H9 (cell line): ENCODE results near the gene IL5RA. TPM values are rescaled to one million over a fixed set of nuclear protein-coding genes. Genes with fewer than 3 reads are reported as not detected.

ENCODE experiments used
- DNase-seq: peaks from one replicate; pipeline ENCODE4 v3.0.0-alpha.2; 2017
- H2AFZ ChIP-seq: one replicate; pipeline ENCODE4 v1.6.1; 2013; ENCODE audit warnings: mild to moderate bottlenecking, low read length, control low read depth, moderate library complexity
- H2AK5ac ChIP-seq: 2 replicates; pipeline ENCODE4 v1.6.1; 2013; ENCODE audit warnings: low read length, control low read depth, mixed read lengths; ENCODE audit not compliant: insufficient read length
- H2BK120ac ChIP-seq: one replicate; pipeline ENCODE4 v1.6.1; 2013; ENCODE audit warnings: low read depth, mild to moderate bottlenecking, low read length, control low read depth, inconsistent platforms; ENCODE audit not compliant: poor library complexity, severe bottlenecking
- H2BK12ac ChIP-seq: 2 replicates; pipeline ENCODE4 v1.6.1; 2013; ENCODE audit warnings: low read length, control low read depth, mixed read lengths, low read depth; ENCODE audit not compliant: insufficient read length
- H2BK15ac ChIP-seq: 2 replicates; pipeline ENCODE4 v1.6.1; 2013; ENCODE audit warnings: low read depth, low read length, control low read depth
- H2BK20ac ChIP-seq: one replicate; pipeline ENCODE4 v1.6.1; 2013; ENCODE audit warnings: low read depth, mild to moderate bottlenecking, low read length, control low read depth, inconsistent platforms; ENCODE audit not compliant: poor library complexity, severe bottlenecking
- H2BK5ac ChIP-seq: 2 replicates; pipeline ENCODE4 v1.6.1; 2013; ENCODE audit warnings: low read length, control low read depth, mixed read lengths; ENCODE audit not compliant: insufficient read length
- H3K14ac ChIP-seq: 2 replicates; pipeline ENCODE4 v1.6.1; 2013; ENCODE audit warnings: low read length, control low read depth; ENCODE audit not compliant: insufficient read depth
- H3K18ac ChIP-seq: 2 replicates; pipeline ENCODE4 v1.6.1; 2013; ENCODE audit warnings: low read depth, mild to moderate bottlenecking, mixed read lengths, low read length, control low read depth; ENCODE audit not compliant: insufficient read length
- H3K23ac ChIP-seq: 2 replicates; pipeline ENCODE4 v1.6.1; 2013; ENCODE audit warnings: low read length, control low read depth, mixed read lengths, low read depth; ENCODE audit not compliant: insufficient read length
- H3K23me2 ChIP-seq: 2 replicates; pipeline ENCODE4 v1.6.1; 2013; ENCODE audit warnings: low read depth, mild to moderate bottlenecking, mixed read lengths, low read length, control low read depth; ENCODE audit not compliant: insufficient read length, poor library complexity, severe bottlenecking
- H3K27ac ChIP-seq: 2 replicates; pipeline ENCODE4 v1.5.1; 2013; ENCODE audit warnings: low read length, control low read depth, mixed read lengths, low read depth; ENCODE audit not compliant: insufficient read length
- H3K27me3 ChIP-seq: 2 replicates; pipeline ENCODE4 v1.6.1; 2013; ENCODE audit warnings: low read length, control low read depth, inconsistent platforms; ENCODE audit not compliant: insufficient read depth
- H3K4ac ChIP-seq: 2 replicates; pipeline ENCODE4 v1.6.1; 2013; ENCODE audit warnings: low read depth, mild to moderate bottlenecking, control low read depth, inconsistent platforms, low read length, moderate library complexity
- H3K4me1 ChIP-seq: 2 replicates; pipeline ENCODE4 v1.6.1; 2013; ENCODE audit warnings: low read length, control low read depth, inconsistent platforms; ENCODE audit not compliant: insufficient read depth
- H3K4me2 ChIP-seq: 2 replicates; pipeline ENCODE4 v1.6.1; 2013; ENCODE audit warnings: low read length, control low read depth, mixed read lengths; ENCODE audit not compliant: insufficient read length, insufficient read depth
- H3K56ac ChIP-seq: 2 replicates; pipeline ENCODE4 v1.6.1; 2013; ENCODE audit warnings: low read depth, mild to moderate bottlenecking, mixed read lengths, low read length, control low read depth; ENCODE audit not compliant: insufficient read length
- H3K79me1 ChIP-seq: 2 replicates; pipeline ENCODE4 v1.6.1; 2013; ENCODE audit warnings: low read depth, mild to moderate bottlenecking, moderate library complexity, low read length, control low read depth, inconsistent platforms; ENCODE audit not compliant: insufficient read depth, poor library complexity, severe bottlenecking
- H3K79me2 ChIP-seq: 2 replicates; pipeline ENCODE4 v1.6.1; 2013; ENCODE audit warnings: low read length, control low read depth, inconsistent platforms; ENCODE audit not compliant: insufficient read depth
- H3K9ac ChIP-seq: 2 replicates; pipeline ENCODE4 v1.6.1; 2013; ENCODE audit warnings: low read length, control low read depth, mixed read lengths; ENCODE audit not compliant: insufficient read length; ENCODE audit errors: extremely low read depth
- H3K9me3 ChIP-seq: one replicate; pipeline ENCODE4 v1.6.1; 2013; ENCODE audit warnings: low read depth, low read length, inconsistent platforms; ENCODE audit not compliant: control insufficient read depth
- H3T11ph ChIP-seq: one replicate; pipeline ENCODE4 v1.6.1; 2013; ENCODE audit warnings: mild to moderate bottlenecking, low read length, control low read depth, inconsistent platforms
- H4K20me1 ChIP-seq: one replicate; pipeline ENCODE4 v1.6.1; 2013; ENCODE audit not compliant: control insufficient read depth, insufficient read length, insufficient read depth
- H4K5ac ChIP-seq: 2 replicates; pipeline ENCODE4 v1.6.1; 2013; ENCODE audit warnings: low read depth, mild to moderate bottlenecking, mixed read lengths, low read length, control low read depth; ENCODE audit not compliant: insufficient read length
- H4K8ac ChIP-seq: replicated peaks from 2 replicates; pipeline ENCODE4 v1.6.1; 2013; ENCODE audit warnings: low read length, control low read depth, mixed read lengths, low read depth; ENCODE audit not compliant: insufficient read length
- H4K91ac ChIP-seq: 2 replicates; pipeline ENCODE4 v1.6.1; 2013; ENCODE audit warnings: low read depth, mild to moderate bottlenecking, moderate library complexity, mixed read lengths, low read length, control low read depth; ENCODE audit not compliant: insufficient read length
- H3K27ac Mint-ChIP-seq, 3 experiments: 2 replicates in 2 of 3; 3 replicates in 1 of 3; pipeline ENCODE4 v1.8.0; 2020 to 2021; ENCODE audit warnings: mixed read lengths in 3 of 3, mild to moderate bottlenecking in 1 of 3, moderate library complexity in 1 of 3
- H3K27me3 Mint-ChIP-seq: 2 replicates; pipeline ENCODE4 v1.8.0; 2021; ENCODE audit warnings: low read depth, mild to moderate bottlenecking, moderate library complexity, mixed read lengths
- H3K36me3 Mint-ChIP-seq, 3 experiments: 2 replicates in 2 of 3; 3 replicates in 1 of 3; pipeline ENCODE4 v1.8.0; 2020 to 2021; ENCODE audit warnings: low read depth in 3 of 3, mixed read lengths in 3 of 3; ENCODE audit not compliant: insufficient read depth in 1 of 3
- H3K4me1 Mint-ChIP-seq, 2 experiments: 2 replicates each; pipeline ENCODE4 v1.8.0; 2020; ENCODE audit warnings: mixed read lengths in 2 of 2
- H3K4me3 Mint-ChIP-seq, 2 experiments: 2 replicates in 1 of 2; 3 replicates in 1 of 2; pipeline ENCODE4 v1.8.0; 2020 to 2021; ENCODE audit warnings: mild to moderate bottlenecking in 2 of 2, mixed read lengths in 2 of 2, moderate library complexity in 1 of 2
- H3K9me3 Mint-ChIP-seq, 2 experiments: 2 replicates in 1 of 2; 3 replicates in 1 of 2; pipeline ENCODE4 v1.8.0; 2020; ENCODE audit warnings: mild to moderate bottlenecking in 2 of 2, mixed read lengths in 2 of 2, moderate library complexity in 1 of 2
- WGBS: extraction: QIAGEN DNeasy Blood & Tissue Kit; methylation state at CpG from one replicate; pipeline ENCODE4 v1.1.7; 2013; ENCODE audit warnings: missing lambda C conversion rate, low lambda C conversion rate, mixed read lengths; ENCODE audit not compliant: insufficient read length; ENCODE audit errors: extremely low coverage; 5-methylcytosine and 5-hydroxymethylcytosine counted together
- total RNA-seq: library from RNA; stranded (reverse); gene quantifications from 2 replicates; pipeline ENCODE4 v1.2.1, GENCODE V29; 2021
- TF ChIP-seq, protein P1 (sequence below): fragments of 200-600 bp; sonication (generic); conservative IDR thresholded peaks from 3 replicates; pipeline ENCODE4 v1.8.0; 2021; ENCODE audit warnings: antibody characterized with exemption, mild to moderate bottlenecking

IL5RA gene
- total RNA-seq, 1 experiment from 2014 or later, result not detected

DNA sequence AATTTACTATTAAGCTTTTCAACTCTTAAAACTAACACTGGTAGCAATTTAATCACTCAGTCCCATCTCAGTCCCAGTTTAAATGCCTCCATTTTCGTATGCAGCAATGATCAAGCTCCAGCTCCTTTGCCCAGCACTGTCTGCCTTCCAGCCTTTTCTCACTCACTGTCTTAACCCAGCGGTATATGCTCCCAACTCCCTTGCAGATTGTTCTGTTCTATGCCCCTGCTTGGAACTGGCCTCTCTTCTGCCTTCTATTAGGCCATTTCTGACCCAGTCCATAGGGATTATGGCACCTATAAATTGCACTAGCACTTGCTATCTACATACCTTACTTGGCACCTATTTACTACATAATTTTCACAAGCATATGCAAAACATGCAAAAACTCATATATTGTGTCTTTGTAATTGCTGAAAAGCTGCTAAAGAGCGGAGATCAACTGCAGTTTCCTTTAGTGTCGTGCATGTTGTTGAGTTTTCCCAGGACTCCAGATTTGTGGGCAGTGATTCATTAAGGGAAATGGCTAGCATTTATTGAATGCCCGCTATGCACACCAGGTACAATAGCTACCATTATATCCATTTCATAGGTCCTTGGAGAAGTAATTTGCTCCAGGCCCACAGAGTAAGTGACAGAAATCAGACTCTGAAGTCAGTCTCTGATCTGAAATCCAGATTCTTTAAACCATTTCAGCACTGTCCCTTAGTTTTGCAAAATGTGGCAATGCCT lies 44.9 kb upstream of the IL5RA start:
- Histone ChIP-seq H3K4me2 (no peak overlapping the region), H2BK12ac (no peak overlapping the region), H4K20me1 (no peaks in the 10 kb centered on the region), H2BK120ac (no peak overlapping the region), H3K23me2 (no peaks in the 10 kb centered on the region), H3K18ac (no peak overlapping the region), H2BK5ac (no peak overlapping the region), H2BK20ac (no peak overlapping the region), H3K23ac (no peak overlapping the region), H3K79me2 (no peaks in the 10 kb centered on the region), H3K4me1 (no peaks in the 10 kb centered on the region), H2AK5ac (no peak overlapping the region), H3K27me3 (no peaks in the 10 kb centered on the region), H4K5ac (no peak overlapping the region), H2BK15ac (no peak overlapping the region), H3K9ac (no peak overlapping the region), H3K79me1 (no peaks in the 10 kb centered on the region), H4K91ac (no peak overlapping the region), H4K8ac (no peak overlapping the region), H3K14ac (no peak overlapping the region), H3K56ac (no peak overlapping the region), H3K27ac (no peak overlapping the region), H3K9me3 (no peaks in the 10 kb centered on the region), H3K4ac (no peak overlapping the region), H3T11ph (no peak overlapping the region), H2AFZ (no peak overlapping the region)
- DNase-seq, result no peak
- peak overlapping the region in 1 of 3 experiments; percentile 30; a peak in 1 of 7 replicates for H3K27ac Mint-ChIP-seq
- no peaks in the 10 kb centered on the region for H3K27me3 Mint-ChIP-seq
- TF ChIP-seq, protein P1, sequence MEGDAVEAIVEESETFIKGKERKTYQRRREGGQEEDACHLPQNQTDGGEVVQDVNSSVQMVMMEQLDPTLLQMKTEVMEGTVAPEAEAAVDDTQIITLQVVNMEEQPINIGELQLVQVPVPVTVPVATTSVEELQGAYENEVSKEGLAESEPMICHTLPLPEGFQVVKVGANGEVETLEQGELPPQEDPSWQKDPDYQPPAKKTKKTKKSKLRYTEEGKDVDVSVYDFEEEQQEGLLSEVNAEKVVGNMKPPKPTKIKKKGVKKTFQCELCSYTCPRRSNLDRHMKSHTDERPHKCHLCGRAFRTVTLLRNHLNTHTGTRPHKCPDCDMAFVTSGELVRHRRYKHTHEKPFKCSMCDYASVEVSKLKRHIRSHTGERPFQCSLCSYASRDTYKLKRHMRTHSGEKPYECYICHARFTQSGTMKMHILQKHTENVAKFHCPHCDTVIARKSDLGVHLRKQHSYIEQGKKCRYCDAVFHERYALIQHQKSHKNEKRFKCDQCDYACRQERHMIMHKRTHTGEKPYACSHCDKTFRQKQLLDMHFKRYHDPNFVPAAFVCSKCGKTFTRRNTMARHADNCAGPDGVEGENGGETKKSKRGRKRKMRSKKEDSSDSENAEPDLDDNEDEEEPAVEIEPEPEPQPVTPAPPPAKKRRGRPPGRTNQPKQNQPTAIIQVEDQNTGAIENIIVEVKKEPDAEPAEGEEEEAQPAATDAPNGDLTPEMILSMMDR, result no peak
- no CpG with 5 or more reads among the region's 5 CpGs for WGBS
- peaks cover 12 to 50% (median 30%) of the 10 kb centered on the region in 3 experiments; a peak in 6 of 7 replicates for H3K36me3 Mint-ChIP-seq
- no peak overlapping the region for H3K4me3 Mint-ChIP-seq
- no peaks in the 10 kb centered on the region for H3K4me1 Mint-ChIP-seq
- H3K9me3 Mint-ChIP-seq, result no peaks in the 10 kb centered on the region
